A673 (cell line): ENCODE data around the gene CCNDBP1. TPM values are rescaled to one million over a fixed set of nuclear protein-coding genes. Genes with fewer than 3 reads are reported as not detected.

Experiments used
- BruUV-seq: library from RNA; stranded (reverse); fragments of 400-500 nt; replicated peaks from 2 replicates; lab custom pipeline; 2021; lab: Mats Ljungman, UMichigan
- CTCF ChIA-PET: fragments of 300-600 bp; sonication (Branson Sonifier 250); formaldehyde crosslinking; loops from one replicate; lab custom pipeline; 2022; ENCODE audit warnings: antibody characterized with exemption; lab: Charles Lee
- POLR2A ChIA-PET: fragments of 300-600 bp; sonication (Branson Sonifier 250); formaldehyde crosslinking; loops from one replicate; lab custom pipeline; 2022; ENCODE audit warnings: antibody characterized with exemption; ENCODE audit not compliant: low non-redundant PET; lab: Charles Lee
- DNase-seq: peaks from one replicate; pipeline ENCODE4 v3.0.0-alpha.2; 2015; ENCODE audit warnings: low spot score
- H3K27ac ChIP-seq: fragments of 200-600 bp; sonication (generic); 2 replicates; pipeline ENCODE4 v1.5.1; 2016; ENCODE audit warnings: mixed run types, low read depth, mild to moderate bottlenecking, mixed read lengths, antibody characterized with exemption, low read length; ENCODE audit not compliant: poor library complexity, severe bottlenecking
- H3K27me3 ChIP-seq: fragments of 200-600 bp; sonication (generic); replicated peaks from 2 replicates; pipeline ENCODE4 v1.6.1; 2017; ENCODE audit warnings: mixed run types, low read depth, mild to moderate bottlenecking, mixed read lengths, antibody characterized with exemption, low read length; ENCODE audit not compliant: insufficient read depth, poor library complexity
- H3K36me3 ChIP-seq: fragments of 200-600 bp; sonication (generic); 2 replicates; pipeline ENCODE4 v1.6.1; 2016; ENCODE audit warnings: mixed run types, mild to moderate bottlenecking, mixed read lengths, antibody characterized with exemption, low read length; ENCODE audit not compliant: insufficient read depth, poor library complexity, severe bottlenecking
- H3K4me1 ChIP-seq: fragments of 200-600 bp; sonication (generic); 2 replicates; pipeline ENCODE4 v1.6.1; 2017; ENCODE audit warnings: mixed run types, mild to moderate bottlenecking, mixed read lengths, antibody characterized with exemption, low read length; ENCODE audit not compliant: insufficient read depth, poor library complexity, severe bottlenecking
- H3K4me3 ChIP-seq: fragments of 200-600 bp; sonication (generic); 2 replicates; pipeline ENCODE4 v1.5.1; 2016; ENCODE audit warnings: low read depth, mixed run types, mild to moderate bottlenecking, mixed read lengths, low read length; ENCODE audit not compliant: poor library complexity, severe bottlenecking
- H3K9me3 ChIP-seq: fragments of 200-600 bp; sonication (generic); 2 replicates; pipeline ENCODE4 v1.6.1; 2016; ENCODE audit warnings: mixed run types, low read depth, mild to moderate bottlenecking, mixed read lengths, antibody characterized with exemption, low read length; ENCODE audit not compliant: poor library complexity, severe bottlenecking
- CTCF ChIP-seq: fragments of 300-800, 200-600 bp; sonication (generic); conservative IDR thresholded peaks from 2 replicates; pipeline ENCODE4 v1.5.1; 2017; ENCODE audit warnings: low read depth, mild to moderate bottlenecking, antibody characterized with exemption, low read length, moderate library complexity, mixed read lengths
- EZH2 ChIP-seq: fragments of 200-600 bp; sonication (generic); IDR thresholded peaks from 2 replicates; pipeline ENCODE4 v1.6.1; 2017; ENCODE audit warnings: borderline replicate concordance, low read depth, mild to moderate bottlenecking, mixed read lengths, antibody characterized with exemption, low read length; ENCODE audit not compliant: poor library complexity, severe bottlenecking
- intact Hi-C: fragments of 100-400 bp; cut with micrococcal nuclease; formaldehyde crosslinking; loops from one replicate; pipeline ENCODE4 v1.10.0; 2022; ENCODE audit not compliant: unreplicated experiment
- total RNA-seq: library from RNA; stranded (reverse); gene quantifications from 2 replicates; pipeline ENCODE4 v1.2.3, GENCODE V29; 2021

CCNDBP1 gene
- total RNA-seq, 1 experiment from 2014 or later: 16.7 TPM

GRCh38 chr15:43243020-43243645, 57.9 kb downstream of the CCNDBP1 start:
- no peaks in the 10 kb centered on the region for H3K4me1 ChIP-seq
- no peak for TF ChIP-seq CTCF
- no peak for TF ChIP-seq EZH2
- no TSS peak for BruUV-seq
- no peak for DNase-seq
- POLR2A ChIA-PET: interaction anchor here (0.5 kb wide), 1 partner anchor 42 kb away, joined by 3 read pairs; no protein-coding TSS in a partner anchor
- no peaks in the 10 kb centered on the region for H3K36me3 ChIP-seq
- H3K9me3 ChIP-seq: no peaks in the 10 kb centered on the region
- intact Hi-C loops: no loop called here
- H3K4me3 ChIP-seq: no peak overlapping the region
- no peaks in the 10 kb centered on the region for H3K27me3 ChIP-seq
- CTCF ChIA-PET: interaction anchor here (0.6 kb wide), 1 partner anchor 18 kb away, joined by 3 read pairs; no protein-coding TSS in a partner anchor
- H3K27ac ChIP-seq: no peak overlapping the region

DNA sequence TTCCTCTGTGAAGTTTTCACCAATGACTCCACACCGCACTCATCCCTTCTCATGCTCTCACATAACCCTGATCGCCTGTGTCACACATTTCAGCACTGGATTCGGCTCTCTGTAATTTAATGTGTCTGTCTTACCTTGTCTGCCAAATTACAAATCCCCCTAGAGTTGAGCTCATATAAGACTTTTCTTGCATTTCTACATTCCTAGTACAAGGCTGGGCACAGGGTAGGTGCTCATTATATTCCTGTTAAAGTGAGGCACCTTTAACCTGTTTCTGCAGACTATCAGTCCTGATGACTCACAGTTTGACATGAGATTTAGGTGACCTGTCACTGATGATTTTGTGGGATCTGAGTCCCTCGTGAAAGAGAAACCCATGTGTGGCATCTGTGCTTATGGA, 58.9 kb downstream of the CCNDBP1 start:
- no peaks in the 10 kb centered on the region for H3K27me3 ChIP-seq
- POLR2A ChIA-PET: interaction anchor here (0.5 kb wide), 1 partner anchor 41 kb away, joined by 3 read pairs; no protein-coding TSS in a partner anchor
- H3K4me1 ChIP-seq: no peaks in the 10 kb centered on the region
- H3K27ac ChIP-seq: no peak overlapping the region
- no peak overlapping the region for H3K4me3 ChIP-seq
- intact Hi-C loops: no loop called here
- CTCF ChIA-PET: no interaction called here
- no peaks in the 10 kb centered on the region for H3K9me3 ChIP-seq
- H3K36me3 ChIP-seq: no peaks in the 10 kb centered on the region
- no peak for TF ChIP-seq EZH2
- no peak for TF ChIP-seq CTCF
- BruUV-seq: no TSS peak
- no peak for DNase-seq

GRCh38 chr15:43246261-43246774, 61.1 kb downstream of the CCNDBP1 start:
- H3K36me3 ChIP-seq: no peaks in the 10 kb centered on the region
- no peak for DNase-seq
- TF ChIP-seq CTCF (no peak), EZH2 (no peak)
- H3K27ac ChIP-seq: no peak overlapping the region
- ChIA-PET CTCF (no interaction called here), POLR2A (no interaction called here)
- no TSS peak for BruUV-seq
- H3K4me3 ChIP-seq: no peak overlapping the region
- no peaks in the 10 kb centered on the region for H3K9me3 ChIP-seq
- no peaks in the 10 kb centered on the region for H3K27me3 ChIP-seq
- intact Hi-C loops: no loop called here
- H3K4me1 ChIP-seq: no peaks in the 10 kb centered on the region

Other genes starting within 250 kb of the CCNDBP1 start
- gene UBR1, start 79.4 kb upstream of the CCNDBP1 start, total RNA-seq: 29.9 and 30.8 TPM in 2 replicates
- 2.8 and 5.4 TPM in 2 replicates for gene TMEM62, start 51.8 kb upstream of the CCNDBP1 start, total RNA-seq
- gene EPB42, start 35.6 kb downstream of the CCNDBP1 start, total RNA-seq: not detected in 2 replicates
- not detected in 2 replicates for gene TGM5, start 81.5 kb downstream of the CCNDBP1 start, total RNA-seq
- gene TGM7, start 116.9 kb downstream of the CCNDBP1 start, total RNA-seq: not detected in 2 replicates
- 14.3 and 17.2 TPM in 2 replicates for gene LCMT2, start 145.2 kb downstream of the CCNDBP1 start, total RNA-seq
- 33.3 and 34.4 TPM in 2 replicates for gene ZSCAN29, start 185.6 kb downstream of the CCNDBP1 start, total RNA-seq
- 31.4 and 37.6 TPM in 2 replicates for gene TUBGCP4, start 185.7 kb downstream of the CCNDBP1 start, total RNA-seq